Heart right ventricle (tissue), 16 donors: ENCODE data around the gene VIL1. TPM values are rescaled to one million over a fixed set of nuclear protein-coding genes. Genes with fewer than 3 reads are reported as not detected.
A peak's percentile ranks its signal among the peaks of the same experiment; 100 is the strongest.

Experiments
- ATAC-seq, 8 donors: fragments of 200-7000 bp; cut with Tn5 transposase; one replicate each; pipeline ENCODE4 v1.9.1; 2020; ENCODE audit warnings: mild to moderate bottlenecking in 8 of 8, moderate library complexity in 8 of 8, moderate number of reproducible peaks in 1 of 8
- DNase-seq, 2 donors: peaks; one replicate each; pipeline ENCODE4 v3.0.0-alpha.2; 2020
- H3K27ac ChIP-seq, 10 donors: fragments of 200-600 bp; sonication (generic) in 2 of 10; one replicate each; pipeline versions ENCODE4 v1.5.0 to v1.8.0; 2020 to 2022; ENCODE audit warnings: mild to moderate bottlenecking in 3 of 10
- H3K27me3 ChIP-seq, 7 donors: fragments of 200-600 bp; one replicate each; pipeline ENCODE4 v1.8.0; 2021 to 2022; ENCODE audit warnings: mild to moderate bottlenecking in 2 of 7
- H3K36me3 ChIP-seq, 9 donors: fragments of 200-600 bp; sonication (generic) in 1 of 9; one replicate each; pipeline versions ENCODE4 v1.5.0 to v1.8.0; 2020 to 2022; ENCODE audit warnings: mild to moderate bottlenecking in 2 of 9
- H3K4me1 ChIP-seq, 9 donors: fragments of 200-600 bp; sonication (generic) in 1 of 9; one replicate each; pipeline versions ENCODE4 v1.5.0 to v1.8.0; 2020 to 2022; ENCODE audit warnings: mild to moderate bottlenecking in 4 of 9
- H3K4me3 ChIP-seq, 10 donors: fragments of 200-600 bp; sonication (generic) in 2 of 10; one replicate each; pipeline versions ENCODE4 v1.5.0 to v1.8.0; 2020 to 2022; ENCODE audit warnings: mild to moderate bottlenecking in 7 of 10, moderate library complexity in 2 of 10
- H3K9me3 ChIP-seq, 11 donors: fragments of 200-600 bp in 10 of 11; sonication (generic) in 2 of 11; one replicate each; pipeline versions ENCODE4 v1.5.0 to v1.8.0; 2013 to 2022; ENCODE audit warnings: mild to moderate bottlenecking in 2 of 11, control low read depth in 1 of 11, moderate library complexity in 1 of 11
- WGBS, 2 donors: extraction: QIAGEN DNeasy Blood & Tissue Kit; methylation state at CpG; one replicate each; pipeline ENCODE4 v1.1.7; 2013; ENCODE audit warnings: inconsistent platforms in 1 of 2; 5-methylcytosine and 5-hydroxymethylcytosine counted together
- intact Hi-C, 10 donors: fragments of 100-400 bp; cut with DNase I; formaldehyde crosslinking; loops; one replicate each; pipeline versions ENCODE4 v1.11.1 to v1.14.2; 2022
- polyA plus RNA-seq, 2 donors: library from polyadenylated mRNA; stranded (reverse); fragments of 200-250 nt; gene quantifications; one replicate each; pipeline ENCODE4 v1.2.3, GENCODE V29; 2013
- total RNA-seq, 10 donors: library from RNA; stranded (reverse); fragmentation: NEBNext Ultra II Directional in 3 of 10; extraction: Animal tissue kit (Norgen Biotek cat#: 25700) in 3 of 10; gene quantifications; one replicate each; pipeline versions ENCODE4 v1.2.1 to v1.2.4, GENCODE V29; 2021 to 2023
- TF ChIP-seq, protein P1 (sequence below), 9 donors: fragments of 200-600 bp; sonication (generic) in 2 of 9; IDR thresholded peaks; one replicate each; pipeline versions ENCODE4 v1.5.0 to v1.8.0; 2021 to 2022; ENCODE audit warnings: antibody characterized with exemption in 9 of 9, mild to moderate bottlenecking in 5 of 9, moderate library complexity in 1 of 9
- donor health status: Arrhythmogenic right ventricular cardiomyopathy.
- donor health status: ischemic (EF 13 %, LVEDD 7.1; RV severe dilation, severe dysfunction).
- donor health status: healthy with polysubstance abuse.
- donor health status: DM: no; HTN: yes; CAD: no.
- donor health status: DM: no; HTN: no; CAD: no.
- donor health status: ischemic (EF 25% LVEDD 6.9; RV normal size, moderate dysfunction).
- donor health status: ischemic (EF 25% LVEDD 5.7; RV mildly dilated, moderate dysfunction).
- donor health status: healthy.
- donor health status: DM: yes; HTN: yes; CAD: no.
- donor health status: Ischemic cardiomyopathy.
- donor health status: ischemic (EF 35%, LVEDD 5.7; RV mildly dilated, moderate dysfunction).
- donor health status: nonischemic (EF 11% LVEDD 7.7; RV severe dilation, severe dysfunction).
- donor health status: DM: yes; HTN: yes; CAD: no.
- donor health status: PGD.
- donor health status: ischemic (EF 29% LVEDD 5.4; RV normal size, mild dysfunction).
- donor health status: nonischemic (EF 23%, LVEDD 6.1; RV moderate dilation, normal function).

The VIL1 gene
- total and polyA plus RNA-seq, 12 donors: 0.06 TPM; not detected in 11

DNA sequence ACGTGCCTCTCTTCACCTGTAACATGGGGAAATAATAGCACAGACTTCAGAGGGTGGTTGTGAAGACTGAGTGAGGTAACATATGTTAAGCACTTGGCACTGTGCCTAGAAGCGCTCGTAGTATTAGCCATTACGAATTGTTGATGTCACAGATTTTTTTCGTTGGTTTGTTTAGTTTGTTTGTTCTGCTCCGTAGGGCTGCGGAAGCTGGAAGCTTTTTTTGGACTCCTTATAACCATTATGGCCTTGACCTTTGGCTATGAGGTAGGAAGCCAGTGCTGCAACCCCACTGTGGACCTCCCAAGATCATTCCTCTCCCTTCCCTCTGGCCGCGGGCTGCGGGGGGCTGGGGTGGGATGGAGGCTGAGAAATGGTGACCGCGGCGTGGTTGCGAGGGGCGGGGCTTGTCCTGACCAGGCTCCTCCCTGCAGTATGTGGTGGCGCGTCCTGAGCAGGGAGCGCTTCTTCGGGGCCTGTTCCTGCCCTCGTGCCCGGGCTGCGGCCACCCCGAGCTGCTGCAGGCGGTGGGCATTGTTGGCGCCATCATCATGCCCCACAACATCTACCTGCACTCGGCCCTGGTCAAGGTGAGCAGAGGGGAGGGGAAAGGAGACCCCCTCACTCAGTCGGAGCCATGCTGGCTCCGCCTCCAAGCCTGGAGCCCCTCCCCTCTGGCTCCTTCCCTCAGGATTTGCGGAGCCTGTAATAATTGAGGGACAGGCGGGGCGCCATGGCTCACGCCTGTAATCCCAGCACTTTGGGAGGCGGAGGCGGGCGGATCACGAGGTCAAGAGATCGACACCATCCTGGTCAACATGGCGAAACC, 31.3 kb upstream of the VIL1 start:
- WGBS, 2 donors: 11% methylated on average over 37 to 38 of the region's 38 CpGs
- TF ChIP-seq, protein P1, sequence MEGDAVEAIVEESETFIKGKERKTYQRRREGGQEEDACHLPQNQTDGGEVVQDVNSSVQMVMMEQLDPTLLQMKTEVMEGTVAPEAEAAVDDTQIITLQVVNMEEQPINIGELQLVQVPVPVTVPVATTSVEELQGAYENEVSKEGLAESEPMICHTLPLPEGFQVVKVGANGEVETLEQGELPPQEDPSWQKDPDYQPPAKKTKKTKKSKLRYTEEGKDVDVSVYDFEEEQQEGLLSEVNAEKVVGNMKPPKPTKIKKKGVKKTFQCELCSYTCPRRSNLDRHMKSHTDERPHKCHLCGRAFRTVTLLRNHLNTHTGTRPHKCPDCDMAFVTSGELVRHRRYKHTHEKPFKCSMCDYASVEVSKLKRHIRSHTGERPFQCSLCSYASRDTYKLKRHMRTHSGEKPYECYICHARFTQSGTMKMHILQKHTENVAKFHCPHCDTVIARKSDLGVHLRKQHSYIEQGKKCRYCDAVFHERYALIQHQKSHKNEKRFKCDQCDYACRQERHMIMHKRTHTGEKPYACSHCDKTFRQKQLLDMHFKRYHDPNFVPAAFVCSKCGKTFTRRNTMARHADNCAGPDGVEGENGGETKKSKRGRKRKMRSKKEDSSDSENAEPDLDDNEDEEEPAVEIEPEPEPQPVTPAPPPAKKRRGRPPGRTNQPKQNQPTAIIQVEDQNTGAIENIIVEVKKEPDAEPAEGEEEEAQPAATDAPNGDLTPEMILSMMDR (IDR thresholded peaks at IDR 0.05): no peak
- peak; percentile 49 to 68 for DNase-seq
- intact Hi-C loops: no loop called here
- ATAC-seq: peak; percentile 70 to 90 (median 86)
- Histone ChIP-seq H3K4me3 (peak overlapping the region; percentile 8 to 55 (median 46)), H3K36me3 (peaks cover 0 to 54% (median 0%) of the 10 kb centered on the region in 9 donors), H3K4me1 (peaks cover 0 to 51% (median 7%) of the 10 kb centered on the region in 9 donors), H3K9me3 (no peaks in the 10 kb centered on the region), H3K27me3 (no peaks in the 10 kb centered on the region), H3K27ac (peak overlapping the region in 8 of 10 donors; percentile 19 to 76 (median 39))

DNA sequence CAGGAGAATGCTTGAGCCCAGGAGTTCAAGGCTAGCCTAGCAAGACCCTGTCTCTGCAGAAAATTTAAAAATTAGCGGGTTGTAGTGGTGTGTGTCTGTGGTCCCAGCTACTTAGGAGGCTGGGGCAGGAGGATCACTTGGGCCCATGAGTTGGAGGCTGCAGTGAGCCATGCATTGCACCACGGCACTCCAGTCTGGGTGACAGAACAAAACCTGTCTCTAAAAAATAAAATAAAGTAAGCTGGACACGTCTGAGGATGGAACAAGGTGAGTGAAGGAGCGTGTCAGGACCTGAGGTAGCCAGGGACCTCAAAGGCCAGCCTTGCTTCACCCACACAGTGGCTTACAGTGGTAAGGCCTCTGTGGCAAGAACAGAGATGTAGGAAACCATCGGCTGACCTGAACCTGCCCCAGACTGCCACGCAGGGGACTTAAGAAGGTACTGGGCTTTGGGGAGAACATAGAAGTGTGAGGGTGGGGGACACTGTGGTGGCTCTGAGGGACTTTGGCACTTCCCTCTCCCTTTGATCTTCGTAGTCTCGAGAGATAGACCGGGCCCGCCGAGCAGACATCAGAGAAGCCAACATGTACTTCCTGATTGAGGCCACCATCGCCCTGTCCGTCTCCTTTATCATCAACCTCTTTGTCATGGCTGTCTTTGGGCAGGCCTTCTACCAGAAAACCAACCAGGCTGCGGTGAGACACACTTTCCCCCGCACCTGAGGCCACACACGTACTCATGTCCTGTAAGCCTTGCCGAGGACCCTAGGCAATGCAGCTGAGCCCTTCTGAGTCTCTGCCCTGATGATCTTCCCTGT, 29.4 kb upstream of the VIL1 start:
- intact Hi-C loops: loop anchor here in 2 of 10 donors (10.0 kb wide), 2 partner anchors 85 to 95 kb away; partner anchors contain the start of gene TMBIM1 (in 1 of the 2)
- Histone ChIP-seq H3K27me3 (no peaks in the 10 kb centered on the region), H3K9me3 (no peaks in the 10 kb centered on the region), H3K36me3 (peaks cover 0 to 69% (median 0%) of the 10 kb centered on the region in 9 donors), H3K4me3 (no peak overlapping the region), H3K27ac (peak overlapping the region in 1 of 10 donors; percentile 53), H3K4me1 (peaks cover 0 to 60% (median 7%) of the 10 kb centered on the region in 9 donors)
- 93 to 94% methylated on average over 17 of the region's 17 CpGs for WGBS, 2 donors
- DNase-seq (no peak), ATAC-seq (no peak)
- TF ChIP-seq, protein P1 (IDR thresholded peaks at IDR 0.05): no peak

DNA sequence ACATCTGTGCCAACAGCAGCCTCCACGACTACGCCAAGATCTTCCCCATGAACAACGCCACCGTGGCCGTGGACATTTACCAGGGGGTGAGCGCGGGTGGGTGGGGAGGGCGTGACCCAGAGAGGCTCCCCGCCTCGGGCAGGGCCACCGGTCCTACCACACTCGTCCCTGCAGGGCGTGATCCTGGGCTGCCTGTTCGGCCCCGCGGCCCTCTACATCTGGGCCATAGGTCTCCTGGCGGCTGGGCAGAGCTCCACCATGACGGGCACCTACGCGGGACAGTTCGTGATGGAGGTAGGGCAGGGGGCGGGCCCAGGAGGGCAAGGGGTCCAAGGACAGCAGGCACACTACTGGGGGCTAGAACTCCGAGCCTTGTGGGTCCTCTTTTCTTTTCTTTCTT, 27.7 kb upstream of the VIL1 start:
- intact Hi-C loops: loop anchor here in 2 of 10 donors (10.0 kb wide), 2 partner anchors 86 to 96 kb away; partner anchors contain the start of gene TMBIM1 (in 1 of the 2)
- 95 to 97% methylated on average over 23 of the region's 23 CpGs for WGBS, 2 donors
- no peak for DNase-seq
- Histone ChIP-seq H3K4me1 (peaks cover 0 to 62% (median 13%) of the 10 kb centered on the region in 9 donors), H3K27me3 (no peaks in the 10 kb centered on the region), H3K27ac (no peak overlapping the region), H3K9me3 (no peaks in the 10 kb centered on the region), H3K36me3 (peaks cover 0 to 61% (median 0%) of the 10 kb centered on the region in 9 donors), H3K4me3 (no peak overlapping the region)
- no peak for ATAC-seq
- TF ChIP-seq, protein P1 (IDR thresholded peaks at IDR 0.05): no peak

DNA sequence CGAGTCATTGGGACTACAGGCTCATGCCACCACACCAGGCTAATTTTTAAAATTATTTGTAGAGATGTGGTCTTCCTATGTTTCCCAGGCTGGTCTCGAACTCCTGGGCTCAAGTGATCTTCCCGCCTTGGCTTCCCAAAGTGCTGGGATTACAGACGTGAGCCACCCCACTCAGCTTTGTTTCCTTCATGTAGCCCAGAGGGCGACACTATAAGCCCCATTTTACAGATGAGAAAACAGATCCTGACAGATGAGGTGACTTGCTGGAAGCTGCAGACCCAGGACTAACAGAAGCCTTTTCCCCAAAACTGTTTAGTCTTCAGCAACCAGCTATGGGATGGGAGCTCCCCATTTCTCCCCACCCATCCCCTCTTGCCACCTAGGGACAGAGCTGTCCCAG, 26.5 kb upstream of the VIL1 start:
- Histone ChIP-seq H3K36me3 (peaks cover 0 to 55% (median 0%) of the 10 kb centered on the region in 9 donors), H3K27me3 (no peaks in the 10 kb centered on the region), H3K4me1 (peaks cover 0 to 55% (median 18%) of the 10 kb centered on the region in 9 donors), H3K9me3 (no peaks in the 10 kb centered on the region), H3K4me3 (no peak overlapping the region), H3K27ac (no peak overlapping the region)
- ATAC-seq (no peak), DNase-seq (no peak)
- 91 to 93% methylated on average over 5 of the region's 5 CpGs for WGBS, 2 donors
- TF ChIP-seq, protein P1 (IDR thresholded peaks at IDR 0.05): no peak
- intact Hi-C loops: loop anchor here in 2 of 10 donors (10.0 kb wide), 2 partner anchors 88 to 98 kb away; partner anchors contain the start of gene TMBIM1 (in 1 of the 2)
